Measurements from ENCODE around the gene SERF1B.
"Not testable (repeated sequence)": the region's sequence is repeated elsewhere in the genome, so short reads cannot be mapped to it uniquely, and the experiment has no call there.

Gene SERF1B

DNA sequence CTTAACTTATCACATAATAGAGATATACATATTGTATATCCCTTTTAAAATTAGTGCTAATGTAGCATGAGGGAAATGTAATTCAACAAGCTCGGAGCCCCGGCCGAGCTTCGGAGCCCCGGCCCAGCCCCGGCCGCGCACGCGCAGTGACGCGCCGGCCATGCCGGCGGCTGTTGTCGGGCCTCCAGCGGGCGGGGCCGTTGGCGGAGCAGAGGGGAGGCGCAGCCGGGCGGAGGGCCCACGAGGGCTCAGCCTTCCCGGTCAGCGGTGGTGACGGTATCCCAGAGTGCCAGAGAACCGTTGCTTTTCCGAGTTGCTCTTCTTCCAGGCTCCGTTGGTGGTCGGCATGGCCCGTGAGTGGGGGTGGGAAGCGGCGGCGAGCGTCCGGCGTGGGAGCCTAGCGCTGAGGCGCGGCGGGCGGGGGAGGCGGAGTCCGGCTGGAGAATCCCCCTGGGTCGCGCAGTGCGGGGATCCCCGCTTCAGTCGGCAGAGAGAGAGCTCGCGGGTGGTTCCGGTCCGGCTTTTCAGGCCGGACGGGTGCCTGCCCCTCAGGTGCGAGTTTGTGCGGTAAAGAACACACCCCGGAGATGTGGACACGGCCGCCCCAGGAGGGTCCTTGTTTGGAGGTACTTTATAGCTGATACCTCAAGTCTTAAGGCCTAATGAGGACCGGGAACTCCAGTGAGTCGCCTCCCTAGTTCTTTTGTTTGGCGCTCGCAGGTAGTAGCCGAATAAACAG lies at the start of gene SERF1B:
TSS of gene SERF1B (plus strand) at position 146 of the 739 bp plus-strand sequence. CDS start at position 347, 201 bp downstream.
- in situ Hi-C loops (cut with MboI; ENCODE audit: low sequenced_read_pairs): not testable (repeated sequence)

DNA sequence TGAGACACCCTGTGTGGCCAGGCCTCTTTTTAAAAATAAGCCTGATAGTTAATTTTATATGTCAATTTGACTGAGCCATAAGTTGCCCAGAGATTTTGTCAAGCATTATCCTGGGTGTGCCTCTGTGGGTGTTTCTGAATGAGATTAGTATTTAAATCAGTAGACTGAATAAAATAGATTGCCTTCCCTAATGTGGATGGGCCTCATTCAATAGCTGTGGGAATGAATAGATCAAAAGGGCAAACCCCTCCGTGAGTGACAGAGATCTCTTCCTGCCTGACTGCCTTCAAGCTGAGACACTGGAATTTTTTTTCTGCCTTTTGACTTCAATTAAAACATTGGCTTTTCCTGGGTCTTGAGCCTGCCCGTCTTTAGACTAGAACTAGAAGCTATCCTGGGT lies 33.3 kb upstream of the SERF1B start:
- in situ Hi-C loops (cut with MboI; ENCODE audit: low sequenced_read_pairs): not testable (repeated sequence)

DNA sequence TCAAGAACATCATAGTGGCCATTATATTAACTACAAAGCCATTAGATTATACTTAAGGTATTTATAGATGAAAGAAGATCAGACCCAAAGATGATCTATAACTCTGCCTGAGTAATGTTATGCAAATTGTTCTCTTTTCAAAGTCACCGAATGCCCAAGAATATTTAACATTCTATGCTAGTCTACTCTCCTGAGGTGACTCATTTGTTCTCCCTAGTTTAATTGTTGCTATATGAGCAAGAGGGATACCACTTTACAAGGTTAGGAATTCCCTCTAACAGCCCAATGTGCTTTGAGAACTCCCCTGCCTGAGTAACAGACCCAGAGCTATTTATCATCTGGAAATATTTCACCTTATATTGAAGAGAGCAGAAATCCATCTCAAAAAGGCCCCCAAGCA lies 29.5 kb upstream of the SERF1B start:
- in situ Hi-C loops (cut with MboI; ENCODE audit: low sequenced_read_pairs): not testable (repeated sequence)

DNA sequence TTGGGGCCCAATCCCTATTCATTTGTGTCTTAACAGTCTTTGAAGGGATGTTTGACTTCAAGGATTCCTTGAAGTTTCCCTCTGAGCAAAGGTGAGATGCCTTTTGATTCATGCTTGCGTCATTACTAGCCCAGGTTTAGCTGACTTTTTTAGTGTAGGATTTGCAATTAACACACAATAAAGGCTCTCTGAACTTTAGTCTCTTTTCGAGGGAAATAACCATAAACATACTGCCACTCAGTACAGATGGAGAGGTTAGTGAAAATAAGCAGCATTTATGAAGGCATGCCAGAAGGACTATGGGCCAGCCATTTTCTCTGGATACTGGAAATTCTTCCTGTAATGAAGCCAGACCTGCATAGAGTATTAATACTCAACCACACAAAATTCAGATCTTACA lies 4.4 kb upstream of the SERF1B start:
- in situ Hi-C loops (cut with MboI; ENCODE audit: low sequenced_read_pairs): not testable (repeated sequence)

DNA sequence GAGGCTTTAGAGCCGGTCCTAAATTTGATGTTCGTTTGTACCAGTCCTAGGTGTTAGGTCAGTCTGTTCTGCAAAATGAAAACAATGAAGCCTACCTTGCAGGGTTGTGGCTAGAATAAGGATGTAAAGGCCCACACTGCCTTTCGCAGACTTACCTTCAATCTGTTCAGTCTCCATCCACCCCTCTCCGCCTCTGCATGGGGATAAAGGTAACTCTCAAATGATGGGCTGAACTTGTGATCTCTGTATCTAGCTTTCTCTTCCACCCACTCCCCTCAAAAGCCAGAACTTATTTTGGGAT lies 744 bp downstream of the SERF1B start:
- in situ Hi-C loops (cut with MboI; ENCODE audit: low sequenced_read_pairs): not testable (repeated sequence)

DNA sequence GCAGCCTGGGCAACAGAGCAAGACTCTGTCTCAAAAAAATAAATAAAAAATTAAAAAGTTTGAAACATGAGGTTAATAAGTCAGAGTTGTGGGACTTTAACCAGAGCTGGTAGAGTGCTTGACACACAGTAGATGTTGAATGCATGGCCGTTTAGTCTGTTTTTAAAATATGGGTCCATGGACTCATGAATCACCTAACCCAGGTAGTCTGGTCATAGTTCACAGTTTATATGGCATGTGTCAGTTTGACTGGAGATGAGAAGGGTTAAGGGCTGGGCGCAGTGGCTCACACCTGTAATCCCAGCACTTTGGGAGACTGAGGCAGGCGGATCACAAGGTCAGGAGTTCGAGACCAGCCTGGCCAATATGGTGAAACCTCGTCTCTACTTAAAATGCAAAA lies 6.2 kb downstream of the SERF1B start:
- in situ Hi-C loops (cut with MboI; ENCODE audit: low sequenced_read_pairs): not testable (repeated sequence)

DNA sequence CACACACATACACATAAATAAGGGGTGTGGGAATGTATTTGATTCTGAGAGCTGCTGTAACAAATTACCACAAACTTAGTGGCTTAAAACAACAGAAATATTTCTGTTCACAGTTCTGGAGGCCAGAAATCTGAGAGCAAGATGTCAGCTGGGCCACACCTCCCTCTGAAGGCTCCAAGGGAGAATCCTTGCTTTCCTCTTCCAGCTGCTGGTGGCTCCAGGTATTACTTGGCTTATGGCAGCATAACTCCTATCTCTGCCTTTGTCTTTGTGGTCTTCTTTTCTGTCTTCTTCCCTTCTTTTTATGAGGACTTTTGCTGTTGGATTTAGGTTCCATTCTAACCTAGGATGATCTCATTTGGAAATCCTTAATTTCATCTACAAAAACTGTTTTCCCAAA lies 16.4 kb downstream of the SERF1B start:
- in situ Hi-C loops (cut with MboI; ENCODE audit: low sequenced_read_pairs): not testable (repeated sequence)

DNA sequence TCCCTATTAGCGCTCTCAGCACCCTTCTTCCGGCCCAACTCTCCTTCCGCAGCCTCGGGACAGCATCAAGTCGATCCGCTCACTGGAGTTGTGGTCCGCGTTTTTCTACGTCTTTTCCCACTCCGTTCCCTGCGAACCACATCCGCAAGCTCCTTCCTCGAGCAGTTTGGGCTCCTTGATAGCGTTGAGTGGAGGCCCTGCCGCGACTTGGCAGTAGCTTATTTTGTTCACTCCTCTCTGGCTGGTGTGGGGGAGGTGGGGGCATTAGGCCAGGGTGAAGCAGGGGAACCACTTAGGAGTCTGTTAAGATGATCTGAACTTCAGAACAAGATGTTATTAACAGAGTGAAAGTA lies 24.7 kb downstream of the SERF1B start:
- in situ Hi-C loops (cut with MboI; ENCODE audit: low sequenced_read_pairs): not testable (repeated sequence)

DNA sequence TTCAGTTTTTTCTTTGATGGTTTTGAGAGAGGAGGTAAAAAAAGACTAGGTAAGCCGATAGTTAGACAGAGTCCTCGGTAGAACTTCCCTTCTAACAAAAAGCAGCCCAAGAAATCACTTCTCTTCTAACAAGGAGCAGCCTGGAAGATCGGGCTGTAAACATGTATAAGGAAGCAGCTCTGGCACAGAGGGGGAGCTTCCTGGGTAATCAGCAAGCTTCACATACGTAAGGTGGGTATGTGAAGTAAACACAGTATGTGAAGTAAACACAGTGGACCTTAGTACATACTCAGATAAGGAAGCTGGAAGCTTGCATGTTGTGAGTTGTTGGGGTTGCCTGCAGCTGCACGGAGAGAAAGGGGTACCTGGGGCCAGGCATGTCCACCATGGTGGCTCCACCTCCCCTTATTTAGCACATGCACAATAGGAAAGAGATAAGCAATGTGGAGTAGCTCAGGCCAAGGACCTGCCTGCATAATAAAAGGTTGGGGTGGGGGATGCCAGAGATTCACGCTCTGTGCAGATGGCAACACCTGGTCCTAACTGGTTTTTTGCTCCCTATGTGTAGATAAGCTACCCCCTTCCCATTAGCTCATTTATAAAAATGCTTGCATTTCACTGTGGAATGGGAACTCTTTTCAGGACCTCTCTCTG lies 31.4 kb downstream of the SERF1B start:
- in situ Hi-C loops (cut with MboI; ENCODE audit: low sequenced_read_pairs): not testable (repeated sequence)

DNA sequence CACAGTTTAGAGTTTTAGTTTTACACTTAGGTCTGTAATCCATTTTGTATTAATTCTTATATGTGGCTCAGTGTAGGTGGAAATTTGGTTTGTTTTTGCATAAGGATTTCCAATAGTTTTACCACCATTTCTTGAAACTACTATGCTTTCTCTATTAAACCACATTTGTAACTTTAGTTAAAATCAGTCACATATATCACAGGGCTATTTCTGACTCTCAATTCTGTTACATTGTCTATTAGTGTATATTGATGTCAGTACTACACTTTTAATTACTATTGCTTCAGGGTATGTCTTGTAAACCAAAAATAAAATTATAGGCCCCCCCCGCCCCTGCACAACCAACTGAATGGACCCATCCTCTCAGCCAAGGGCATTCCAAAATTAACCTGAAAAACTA lies 32.1 kb downstream of the SERF1B start:
- in situ Hi-C loops (cut with MboI; ENCODE audit: low sequenced_read_pairs): not testable (repeated sequence)

DNA sequence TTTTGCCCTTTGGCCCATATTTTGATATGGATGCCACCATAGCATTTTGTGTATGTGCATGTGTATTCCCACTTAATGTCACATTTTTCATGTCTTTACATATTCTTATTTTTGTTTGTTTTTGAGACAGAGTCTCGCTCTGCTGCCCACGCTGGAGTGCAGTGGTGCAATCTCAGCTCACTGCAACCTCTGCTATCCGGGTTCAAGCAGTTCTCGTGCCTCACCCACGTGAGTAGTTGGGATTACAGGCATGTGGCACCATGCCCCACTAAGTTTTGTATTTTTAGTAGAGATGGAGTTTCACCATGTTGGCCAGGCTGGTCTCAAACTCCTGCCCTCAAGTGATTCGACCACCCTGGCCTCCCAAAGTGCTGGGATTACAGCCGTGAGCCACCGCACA lies 52.6 kb downstream of the SERF1B start:
- in situ Hi-C loops (cut with MboI; ENCODE audit: low sequenced_read_pairs): not testable (repeated sequence)

DNA sequence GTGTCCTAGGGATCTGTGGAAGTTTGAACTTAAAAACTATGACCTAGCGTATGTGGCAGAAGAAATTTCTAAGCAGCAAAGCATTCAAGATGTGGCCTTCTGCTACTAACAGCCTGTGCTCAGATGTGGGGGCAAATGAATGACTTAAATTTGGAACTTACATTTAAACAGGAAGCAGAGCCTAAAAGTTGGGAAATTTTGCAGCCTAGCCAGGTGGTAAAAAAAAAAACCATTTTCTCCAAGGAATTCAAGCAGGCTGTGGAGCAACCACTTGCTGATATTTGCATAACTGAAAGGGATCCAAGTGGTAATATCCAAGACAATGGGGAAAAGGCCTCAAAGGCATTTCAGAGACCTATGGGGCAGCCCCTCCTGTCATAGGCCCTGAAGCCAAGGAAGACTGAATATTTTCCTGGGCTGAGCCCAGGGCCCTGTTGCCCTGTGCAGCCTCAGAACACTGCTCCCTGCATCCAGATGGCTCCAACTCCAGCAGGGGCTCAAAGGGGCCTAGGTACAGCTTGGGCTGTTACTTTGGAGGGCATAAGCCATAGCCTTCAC lies 63.9 kb downstream of the SERF1B start:
- in situ Hi-C loops (cut with MboI; ENCODE audit: low sequenced_read_pairs): not testable (repeated sequence)

DNA sequence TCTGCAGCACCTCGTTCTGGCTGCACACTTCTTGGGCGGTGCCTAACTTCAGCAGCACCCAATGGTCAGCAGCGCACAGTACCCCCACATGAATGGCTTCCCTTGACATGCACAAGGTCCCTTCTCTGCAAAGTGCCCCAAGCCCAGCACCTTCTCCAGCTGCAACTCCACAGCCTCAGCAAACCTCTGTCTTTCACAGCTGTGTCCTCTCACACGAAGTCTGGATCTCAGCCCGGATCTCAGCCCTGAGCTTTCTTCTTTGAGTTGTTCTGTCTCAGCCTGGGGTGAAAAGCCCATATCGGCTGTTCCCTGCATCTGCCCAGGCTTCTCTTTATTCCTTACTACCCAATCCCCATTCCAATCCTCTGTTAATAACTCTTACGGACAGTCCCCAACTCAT lies 66.7 kb downstream of the SERF1B start:
- in situ Hi-C loops (cut with MboI; ENCODE audit: low sequenced_read_pairs): not testable (repeated sequence)
